ENCODE measurements around the gene ZNF747.
"Not testable (repeated sequence)": the region's sequence is repeated elsewhere in the genome, so short reads cannot be mapped to it uniquely, and the experiment has no call there.

The ZNF747 gene

GRCh38 chr16:30523768-30524574, 10.7 kb downstream of the ZNF747 start:
- no peak for TF ChIP-seq CTCF (IDR thresholded peaks at IDR 0.05; ENCODE audit: borderline replicate concordance, control extremely low read depth, extremely low read depth, insufficient read depth, missing control alignments)
- in situ Hi-C loops (cut with MboI; ENCODE audit: low sequenced_read_pairs, unreplicated experiment): loop anchor here (10.0 kb wide), 1 partner anchor 89 kb away; the partner anchor contains the start of gene DCTPP1
- no peak for DNase-seq (ENCODE audit: low spot score)

- in situ Hi-C loops (cut with MboI; ENCODE audit: low sequenced_read_pairs, unreplicated experiment): loop anchor here (10.0 kb wide), 1 partner anchor 88 kb away; the partner anchor contains the start of gene DCTPP1
Measured at GRCh38 chr16:30522702-30523463, 11.8 kb downstream of the ZNF747 start.

GRCh38 chr16:30521873-30522641, 12.6 kb downstream of the ZNF747 start:
- TF ChIP-seq CTCF (IDR thresholded peaks at IDR 0.05; ENCODE audit: borderline replicate concordance, control extremely low read depth, extremely low read depth, insufficient read depth, missing control alignments): no peak
- no peak for DNase-seq (ENCODE audit: low spot score)
- in situ Hi-C loops (cut with MboI; ENCODE audit: low sequenced_read_pairs, unreplicated experiment): loop anchor here (10.0 kb wide), 1 partner anchor 87 kb away; the partner anchor contains the start of gene DCTPP1

More at GRCh38 chr16:30522702-30523463, 11.8 kb downstream of the ZNF747 start:
- not testable (repeated sequence) for DNase-seq (ENCODE audit: low spot score)

- no peak for TF ChIP-seq CTCF (IDR thresholded peaks at IDR 0.05; ENCODE audit: borderline replicate concordance, control extremely low read depth, extremely low read depth, insufficient read depth, missing control alignments)
- DNase-seq (ENCODE audit: low spot score): no peak
- in situ Hi-C loops (cut with MboI; ENCODE audit: low sequenced_read_pairs, unreplicated experiment): loop anchor here (10.0 kb wide), 1 partner anchor 87 kb away; the partner anchor contains the start of gene DCTPP1
Measured at GRCh38 chr16:30521476-30521872, 13.2 kb downstream of the ZNF747 start.

- in situ Hi-C loops (cut with MboI; ENCODE audit: low sequenced_read_pairs, unreplicated experiment): loop anchor here (10.0 kb wide), 1 partner anchor 85 kb away; the partner anchor contains the start of gene DCTPP1
- TF ChIP-seq CTCF (IDR thresholded peaks at IDR 0.05; ENCODE audit: borderline replicate concordance, control extremely low read depth, extremely low read depth, insufficient read depth, missing control alignments): no peak
- DNase-seq (ENCODE audit: low spot score): no peak
Measured at GRCh38 chr16:30519120-30520049, 15.3 kb downstream of the ZNF747 start.

GRCh38 chr16:30518552-30518951, 16.1 kb downstream of the ZNF747 start:
- TF ChIP-seq CTCF (IDR thresholded peaks at IDR 0.05; ENCODE audit: borderline replicate concordance, control extremely low read depth, extremely low read depth, insufficient read depth, missing control alignments): no peak
- in situ Hi-C loops (cut with MboI; ENCODE audit: low sequenced_read_pairs, unreplicated experiment): no loop called here
- DNase-seq (ENCODE audit: low spot score): no peak

Data from GM13976 (cell line).